NCI-H524 (cell line): ENCODE measurements around the gene DLG5.
A peak's percentile ranks its signal among the peaks of the same experiment; 100 is the strongest.

Experiments used
- DNase-seq, 2 experiments: peaks; one replicate each; lab custom pipeline; 2025; lab: John Stamatoyannopoulos, UW

DLG5 gene

GRCh38 chr10:77913090-77913489, 13.5 kb downstream of the DLG5 start:
- DNase-seq: no peak

- no peak for DNase-seq
These were observed 14.0 kb downstream of the DLG5 start for GRCh38 chr10:77912576-77912975.

- DNase-seq: no peak
These were observed 14.9 kb downstream of the DLG5 start for GRCh38 chr10:77911535-77912123.

- no peak for DNase-seq
These were observed 15.9 kb downstream of the DLG5 start for GRCh38 chr10:77910524-77911145.

GRCh38 chr10:77909749-77910375, 16.7 kb downstream of the DLG5 start:
- DNase-seq: no peak

GRCh38 chr10:77909021-77909748, 17.4 kb downstream of the DLG5 start:
- DNase-seq: no peak

- no peak for DNase-seq
These were observed 18.4 kb downstream of the DLG5 start for GRCh38 chr10:77907900-77908717.

- DNase-seq: no peak
These were observed 19.1 kb downstream of the DLG5 start for GRCh38 chr10:77907462-77907861.

GRCh38 chr10:77906951-77907421, 19.6 kb downstream of the DLG5 start:
- DNase-seq: no peak

- no peak for DNase-seq
These were observed 20.8 kb downstream of the DLG5 start for GRCh38 chr10:77905781-77906180.

GRCh38 chr10:77905086-77905748, 21.3 kb downstream of the DLG5 start:
- no peak for DNase-seq

- DNase-seq: no peak
These were observed 22.3 kb downstream of the DLG5 start for GRCh38 chr10:77904100-77904840.

- no peak for DNase-seq
These were observed 24.4 kb downstream of the DLG5 start for GRCh38 chr10:77902159-77902558.

- no peak for DNase-seq
These were observed 24.8 kb downstream of the DLG5 start for GRCh38 chr10:77901743-77902142.

- no peak for DNase-seq
These were observed 26.9 kb downstream of the DLG5 start for GRCh38 chr10:77899690-77900089.

GRCh38 chr10:77899080-77899477, 27.5 kb downstream of the DLG5 start:
- DNase-seq: no peak

GRCh38 chr10:77898323-77899079, 28.1 kb downstream of the DLG5 start:
- peak; percentile 44 to 81 for DNase-seq

- DNase-seq: no peak
These were observed 30.5 kb downstream of the DLG5 start for GRCh38 chr10:77896058-77896457.

- DNase-seq: no peak
These were observed 32.5 kb downstream of the DLG5 start for GRCh38 chr10:77894058-77894457.

GRCh38 chr10:77893386-77893785, 33.2 kb downstream of the DLG5 start:
- DNase-seq: no peak
